Ecto neural progenitor cell (in vitro differentiated cells): Measurements from ENCODE around the gene AFMID.

ENCODE experiments used
- DNase-seq: peaks from one replicate; pipeline ENCODE4 v3.0.0-alpha.2; 2018; ENCODE audit warnings: low spot score

Gene AFMID

DNA sequence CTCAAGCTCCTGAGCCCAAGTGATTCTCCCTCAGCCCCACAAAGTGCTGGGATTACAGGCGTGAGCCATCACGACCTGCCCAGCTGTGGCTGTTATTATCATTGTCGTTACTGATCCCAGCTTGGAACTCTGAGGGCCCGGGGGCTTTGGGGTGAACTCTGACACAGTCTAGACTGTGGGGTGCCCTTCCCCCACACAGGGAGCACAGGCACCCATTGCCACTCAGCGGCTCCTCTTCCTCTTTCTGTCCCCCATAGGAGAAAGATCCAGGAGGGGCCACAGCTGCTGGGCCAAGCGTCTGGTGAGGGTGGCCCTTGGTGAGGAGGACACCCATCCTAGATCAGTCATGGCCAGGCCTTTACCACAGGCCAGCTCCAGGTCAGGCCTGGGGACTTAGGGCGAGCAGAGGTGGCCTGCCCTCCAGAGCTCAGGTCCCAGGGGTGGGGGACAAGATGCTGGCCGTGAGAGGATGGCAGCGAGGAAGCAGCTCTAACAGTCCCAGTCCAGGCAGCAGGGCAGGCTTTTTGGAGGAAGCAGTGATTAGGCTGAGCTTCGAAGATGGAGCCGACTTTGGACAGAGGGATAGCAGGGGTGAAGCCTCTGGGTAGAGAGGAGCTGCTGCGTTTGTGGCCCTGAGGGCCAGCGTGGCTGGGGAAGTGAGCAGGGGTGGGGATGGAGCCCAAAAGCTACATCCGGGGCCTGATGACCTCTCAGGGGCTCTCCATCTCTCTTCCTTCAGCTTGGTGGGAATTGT, 69.0 kb downstream of the AFMID start:
- no peak for DNase-seq

DNA sequence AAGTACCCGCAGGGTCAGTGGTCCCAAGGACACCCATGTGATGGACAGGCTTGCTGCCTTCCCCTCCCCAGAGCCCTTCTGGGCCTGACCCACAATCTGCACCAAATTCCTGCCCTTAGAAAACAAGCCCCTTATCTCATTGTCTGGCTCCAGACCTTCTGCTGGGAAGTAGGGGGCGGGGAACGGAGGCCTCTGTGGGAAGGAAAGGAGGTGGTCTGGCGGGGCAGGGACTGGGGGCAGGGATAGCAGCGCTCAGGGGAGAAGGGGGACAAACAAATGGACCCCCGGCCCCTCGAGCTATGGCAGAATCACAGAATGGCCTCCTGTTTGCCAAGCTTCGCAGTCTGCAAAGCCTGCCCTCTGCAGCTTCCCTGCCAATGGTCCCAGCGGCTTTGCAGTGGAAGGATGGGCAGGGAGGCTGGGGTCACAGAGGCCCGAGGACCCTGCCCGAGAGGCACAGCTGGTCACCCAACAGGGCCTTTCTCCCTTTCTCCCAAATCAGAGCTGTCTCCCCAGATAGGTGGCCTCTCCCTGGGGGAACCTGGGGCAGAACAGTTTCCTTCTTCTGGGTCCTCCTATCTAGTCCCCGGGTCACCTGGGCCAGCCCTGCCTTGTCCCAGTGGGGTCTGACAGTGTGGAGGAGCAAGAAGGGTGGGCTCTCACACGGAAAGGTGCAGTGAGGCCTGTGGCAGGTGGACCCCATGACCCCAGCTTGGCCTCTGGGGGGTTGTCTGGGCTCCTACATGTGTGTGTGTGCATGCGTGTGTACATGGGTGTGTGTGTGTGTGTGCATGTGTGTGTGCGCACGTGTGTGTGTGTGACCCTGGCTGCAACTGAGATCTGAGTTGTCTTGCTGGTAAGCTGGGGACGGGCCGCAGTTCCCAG, 69.8 kb downstream of the AFMID start:
- DNase-seq: no peak
